Activated CD8-positive, alpha-beta T cell treated with anti-CD3 and anti-CD28 coated beads for 36 hours (primary cell): ENCODE measurements around the gene LGALS3BP. TPM values are rescaled to one million over a fixed set of nuclear protein-coding genes. Genes with fewer than 3 reads are reported as not detected.
A peak's percentile ranks its signal among the peaks of the same experiment; 100 is the strongest.

Experiments
- ATAC-seq: fragments of 200-7000 bp; cut with Tn5 transposase; one replicate; pipeline ENCODE4 v1.10.0; 2021; ENCODE audit warnings: mild to moderate bottlenecking, moderate library complexity
- CTCF ChIA-PET: fragments of 350-600 bp; sonication (Branson Sonifier 250); formaldehyde crosslinking; loops from one replicate; lab custom pipeline; 2021; ENCODE audit warnings: antibody characterized with exemption; lab: Charles Lee
- POLR2A ChIA-PET: fragments of 350-600 bp; sonication (Branson Sonifier 250); formaldehyde crosslinking; loops from one replicate; lab custom pipeline; 2021; ENCODE audit warnings: antibody characterized with exemption; lab: Charles Lee
- DNase-seq: peaks from one replicate; pipeline ENCODE4 v3.0.0-alpha.2; 2020
- H3K27ac Mint-ChIP-seq: one replicate; pipeline ENCODE4 v1.8.0; 2021; ENCODE audit warnings: mild to moderate bottlenecking, mixed read lengths
- H3K27me3 Mint-ChIP-seq: one replicate; pipeline ENCODE4 v1.8.0; 2021; ENCODE audit warnings: mixed read lengths
- H3K36me3 Mint-ChIP-seq: one replicate; pipeline ENCODE4 v1.8.0; 2021; ENCODE audit warnings: low read depth, mixed read lengths
- H3K4me1 Mint-ChIP-seq: one replicate; pipeline ENCODE4 v1.8.0; 2021; ENCODE audit warnings: low read depth, mixed read lengths
- H3K4me3 Mint-ChIP-seq: one replicate; pipeline ENCODE4 v1.8.0; 2021; ENCODE audit warnings: mild to moderate bottlenecking, moderate library complexity, mixed read lengths
- H3K9me3 Mint-ChIP-seq: one replicate; pipeline ENCODE4 v1.8.0; 2021; ENCODE audit warnings: mixed read lengths
- CTCF ChIP-seq: fragments of 200-600 bp; IDR thresholded peaks from one replicate; pipeline ENCODE4 v1.8.0; 2022; ENCODE audit warnings: antibody characterized with exemption, mild to moderate bottlenecking
- intact Hi-C: fragments of 100-400 bp; cut with micrococcal nuclease; formaldehyde crosslinking; loops from one replicate; pipeline ENCODE4 v1.10.0; 2022
- total RNA-seq, 2 experiments: library from RNA; stranded (reverse); gene quantifications; one replicate each; pipeline ENCODE4 v1.2.3, GENCODE V29; 2021

The LGALS3BP gene
- total RNA-seq, 2 experiments from 2014 or later = 41.4 to 50.8 TPM

- intact Hi-C loops = no loop called here
- H3K36me3 Mint-ChIP-seq = peaks cover 2% of the 10 kb centered on the region
- peaks cover 49% of the 10 kb centered on the region for H3K4me1 Mint-ChIP-seq
- peak overlapping the region; percentile 94 for H3K27ac Mint-ChIP-seq
- peak overlapping the region; percentile 84 for H3K4me3 Mint-ChIP-seq
- H3K27me3 Mint-ChIP-seq = no peaks in the 10 kb centered on the region
- CTCF ChIA-PET = interaction anchor here (1.0 to 1.2 kb wide), 3 partner anchors 13 to 142 kb away, joined by 3 to 4 read pairs (median 3); no protein-coding TSS in a partner anchor
- POLR2A ChIA-PET = interaction anchor here (1.3 kb wide), 1 partner anchor 11 kb away, joined by 5 read pairs; no protein-coding TSS in a partner anchor
- DNase-seq = peak; percentile 26
- H3K9me3 Mint-ChIP-seq = no peaks in the 10 kb centered on the region
- ATAC-seq = no peak
- no peak for TF ChIP-seq CTCF
Measured at GRCh38 chr17:79007504-79008381, 28.0 kb upstream of the LGALS3BP start.

- POLR2A ChIA-PET = no interaction called here
- H3K27ac Mint-ChIP-seq = peak overlapping the region; percentile 62
Measured at GRCh38 chr17:79006794-79007503, 27.2 kb upstream of the LGALS3BP start.

GRCh38 chr17:79006046-79006445, 26.3 kb upstream of the LGALS3BP start:
- no peak for TF ChIP-seq CTCF
- ATAC-seq = no peak
- Mint-ChIP-seq H3K27ac (peak overlapping the region; percentile 61), H3K4me3 (no peak overlapping the region), H3K4me1 (peaks cover 52% of the 10 kb centered on the region), H3K27me3 (no peaks in the 10 kb centered on the region), H3K9me3 (no peaks in the 10 kb centered on the region), H3K36me3 (peaks cover 4% of the 10 kb centered on the region)
- CTCF ChIA-PET = no interaction called here
- POLR2A ChIA-PET = interaction anchor here (0.6 kb wide), 1 partner anchor 49 kb away, joined by 3 read pairs; no protein-coding TSS in a partner anchor
- DNase-seq = no peak
- intact Hi-C loops = no loop called here

More at GRCh38 chr17:79006794-79007503, 27.2 kb upstream of the LGALS3BP start:
- Mint-ChIP-seq H3K4me3 (peak overlapping the region; percentile 56), H3K36me3 (peaks cover 4% of the 10 kb centered on the region), H3K4me1 (peaks cover 49% of the 10 kb centered on the region), H3K9me3 (no peaks in the 10 kb centered on the region), H3K27me3 (no peaks in the 10 kb centered on the region)
- intact Hi-C loops = no loop called here
- CTCF ChIA-PET = no interaction called here
- DNase-seq (no peak), ATAC-seq (no peak)
- no peak for TF ChIP-seq CTCF

GRCh38 chr17:79005063-79005861, 25.5 kb upstream of the LGALS3BP start:
- Mint-ChIP-seq H3K4me1 (peaks cover 45% of the 10 kb centered on the region), H3K27me3 (no peaks in the 10 kb centered on the region), H3K27ac (peak overlapping the region; percentile 61), H3K36me3 (peaks cover 4% of the 10 kb centered on the region), H3K4me3 (no peak overlapping the region), H3K9me3 (no peaks in the 10 kb centered on the region)
- ChIA-PET CTCF (no interaction called here), POLR2A (interaction anchor here (0.6 kb wide), 1 partner anchor 48 kb away, joined by 3 read pairs; no protein-coding TSS in a partner anchor)
- intact Hi-C loops = no loop called here
- ATAC-seq = no peak
- no peak for TF ChIP-seq CTCF
- peak; percentile 32 for DNase-seq
